GM18517 (cell line): ENCODE results near the gene EXOC3.

Experiments
- ATAC-seq: cut with Tn5 transposase; IDR thresholded peaks from one replicate; pipeline ENCODE4 v1.9.1; 2021; ENCODE audit warnings: mild to moderate bottlenecking, moderate library complexity; ENCODE audit not compliant: unreplicated experiment

Gene EXOC3

DNA sequence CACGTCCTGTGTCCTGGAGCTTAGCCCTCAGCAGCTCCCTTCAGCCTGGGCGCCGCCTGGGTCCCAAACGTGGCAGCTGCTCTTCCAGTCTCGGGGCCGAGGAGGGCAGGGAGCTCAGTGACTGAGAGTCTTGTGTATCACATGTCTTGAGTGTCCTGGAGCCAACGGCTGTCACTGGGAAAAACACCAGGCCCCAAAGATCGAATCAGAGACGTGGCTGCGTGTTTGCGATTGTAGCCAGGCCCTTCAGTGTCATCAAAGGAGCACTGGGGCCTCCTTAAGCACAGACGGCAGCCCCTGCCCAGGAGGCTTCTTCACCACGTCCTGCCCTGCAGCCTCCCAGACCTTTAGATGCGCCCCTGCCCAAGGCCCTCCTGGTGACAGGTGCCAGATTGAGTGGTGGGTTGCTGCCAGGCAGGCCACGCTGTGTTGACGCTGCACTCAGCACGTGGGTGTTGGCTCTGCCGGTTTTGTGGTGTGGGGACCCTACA lies 5.7 kb upstream of the EXOC3 start:
- ATAC-seq, result no peak

DNA sequence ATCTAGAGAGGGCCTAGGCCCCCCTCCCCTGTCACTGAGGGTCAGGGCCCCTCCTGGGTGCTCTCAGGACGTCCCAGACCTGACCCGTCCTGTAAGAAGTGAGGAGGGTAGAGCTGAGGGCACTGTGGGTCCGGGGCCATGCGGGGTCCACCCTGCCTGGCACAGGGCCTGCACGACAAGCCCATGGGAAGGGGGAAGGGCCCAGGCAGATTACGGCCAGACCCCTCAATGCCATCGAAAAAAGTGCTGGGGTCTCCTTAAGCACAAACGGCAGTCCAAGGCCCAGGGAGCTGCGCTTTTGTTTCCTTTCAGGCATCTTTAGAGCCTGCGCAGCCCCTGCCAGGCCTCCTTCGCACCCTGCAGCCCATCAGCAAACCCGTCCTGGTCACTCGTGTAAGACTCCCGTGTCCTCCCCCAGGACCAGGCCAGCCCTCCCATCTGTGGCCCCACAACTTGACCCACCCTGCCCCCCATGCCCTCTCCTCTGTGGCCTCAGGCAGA lies 4.4 kb upstream of the EXOC3 start:
- no peak for ATAC-seq

DNA sequence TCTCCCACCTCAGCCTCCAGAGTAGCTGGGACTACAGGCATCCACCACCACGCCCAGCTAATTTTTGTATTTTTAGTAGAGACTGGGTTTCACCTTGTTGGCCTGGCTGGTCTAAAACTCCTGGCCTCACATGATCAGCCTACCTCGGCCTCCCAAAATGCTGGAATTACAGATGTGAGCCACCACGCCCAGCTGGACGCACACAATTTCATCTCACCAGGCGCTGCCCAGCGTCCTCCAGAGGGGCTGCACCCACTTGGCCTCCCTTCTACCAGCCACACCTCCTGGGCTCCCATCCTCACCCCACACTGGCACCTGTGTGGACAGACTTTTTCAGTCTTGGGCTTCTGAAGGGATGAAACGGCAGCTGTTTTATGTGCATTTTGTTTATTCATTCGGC lies 3.8 kb upstream of the EXOC3 start:
- no peak for ATAC-seq

DNA sequence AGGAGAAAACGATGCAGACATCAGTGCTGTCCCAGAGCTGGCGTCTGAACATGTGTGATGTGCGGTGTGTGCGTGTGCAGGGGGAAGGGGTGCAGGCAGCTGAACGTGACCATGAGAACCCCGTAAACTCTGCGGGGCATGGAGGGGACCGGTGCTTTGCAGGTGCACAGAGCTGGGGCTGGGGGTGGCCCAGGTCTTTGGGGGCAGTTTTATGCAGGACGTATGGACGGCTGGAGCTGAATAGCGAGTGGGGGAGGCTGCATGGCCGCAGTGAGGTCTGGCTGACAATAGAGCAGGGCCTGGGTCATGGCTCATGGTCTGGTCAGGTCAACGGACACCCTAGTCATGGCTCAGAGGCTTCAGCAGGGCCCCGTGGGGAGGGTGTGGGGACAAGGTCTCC lies 3.3 kb upstream of the EXOC3 start:
- ATAC-seq, result no peak

DNA sequence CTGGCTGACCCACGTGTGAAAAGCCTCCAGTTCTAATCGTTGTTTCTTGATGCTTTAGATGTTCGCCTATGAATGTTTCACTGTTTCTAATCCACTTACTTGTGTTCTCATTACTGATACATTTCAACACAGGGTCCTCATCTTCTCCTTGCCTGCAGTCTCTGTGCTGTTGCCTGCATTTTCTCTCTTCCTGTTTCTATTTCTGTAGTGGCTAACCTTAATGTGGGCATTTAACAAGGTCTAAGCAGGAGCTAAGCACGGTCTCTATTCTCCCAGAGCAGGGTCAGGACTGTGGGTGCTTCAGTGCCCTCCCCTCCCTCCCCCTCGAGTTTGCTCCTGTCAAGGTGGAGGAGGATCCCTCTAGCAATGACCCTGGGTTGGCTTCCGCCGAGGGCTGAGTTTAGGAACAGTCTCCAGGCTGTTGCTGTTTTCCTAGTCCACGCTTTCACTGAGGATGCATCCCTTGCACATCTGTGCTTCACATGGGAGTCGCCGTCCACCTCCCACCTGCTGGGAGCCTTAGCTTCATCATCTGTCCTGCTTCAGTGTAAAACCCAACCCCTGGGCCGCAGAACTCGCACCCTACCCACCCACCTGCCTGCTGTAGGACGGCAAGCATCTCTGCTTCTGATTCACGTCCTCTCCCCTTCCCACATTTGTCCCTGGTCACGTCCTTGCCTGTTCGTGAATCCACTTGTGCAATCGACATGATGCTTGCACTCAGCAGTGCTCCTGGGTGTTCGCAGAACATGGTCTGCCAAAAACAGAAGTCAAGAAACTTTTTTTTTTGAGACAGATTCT lies 2.4 kb upstream of the EXOC3 start:
- ATAC-seq, result no peak

DNA sequence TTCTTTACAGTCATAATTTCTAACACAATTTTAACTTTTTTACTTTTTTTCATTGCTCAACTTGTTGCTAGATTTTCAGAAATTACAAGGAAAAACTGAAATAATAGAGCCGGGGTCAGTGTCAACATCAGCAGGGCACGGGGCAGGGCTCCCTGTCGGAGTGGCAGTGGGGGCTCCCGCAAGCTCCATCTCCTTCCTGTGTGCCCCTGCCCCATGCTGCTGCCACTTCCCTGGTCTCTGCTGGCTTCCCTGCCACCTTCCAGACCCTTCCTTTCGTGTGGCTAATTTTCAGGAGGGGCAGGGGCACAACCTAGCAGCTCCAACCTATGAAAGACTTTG lies 1.0 kb upstream of the EXOC3 start:
- no peak for ATAC-seq

DNA sequence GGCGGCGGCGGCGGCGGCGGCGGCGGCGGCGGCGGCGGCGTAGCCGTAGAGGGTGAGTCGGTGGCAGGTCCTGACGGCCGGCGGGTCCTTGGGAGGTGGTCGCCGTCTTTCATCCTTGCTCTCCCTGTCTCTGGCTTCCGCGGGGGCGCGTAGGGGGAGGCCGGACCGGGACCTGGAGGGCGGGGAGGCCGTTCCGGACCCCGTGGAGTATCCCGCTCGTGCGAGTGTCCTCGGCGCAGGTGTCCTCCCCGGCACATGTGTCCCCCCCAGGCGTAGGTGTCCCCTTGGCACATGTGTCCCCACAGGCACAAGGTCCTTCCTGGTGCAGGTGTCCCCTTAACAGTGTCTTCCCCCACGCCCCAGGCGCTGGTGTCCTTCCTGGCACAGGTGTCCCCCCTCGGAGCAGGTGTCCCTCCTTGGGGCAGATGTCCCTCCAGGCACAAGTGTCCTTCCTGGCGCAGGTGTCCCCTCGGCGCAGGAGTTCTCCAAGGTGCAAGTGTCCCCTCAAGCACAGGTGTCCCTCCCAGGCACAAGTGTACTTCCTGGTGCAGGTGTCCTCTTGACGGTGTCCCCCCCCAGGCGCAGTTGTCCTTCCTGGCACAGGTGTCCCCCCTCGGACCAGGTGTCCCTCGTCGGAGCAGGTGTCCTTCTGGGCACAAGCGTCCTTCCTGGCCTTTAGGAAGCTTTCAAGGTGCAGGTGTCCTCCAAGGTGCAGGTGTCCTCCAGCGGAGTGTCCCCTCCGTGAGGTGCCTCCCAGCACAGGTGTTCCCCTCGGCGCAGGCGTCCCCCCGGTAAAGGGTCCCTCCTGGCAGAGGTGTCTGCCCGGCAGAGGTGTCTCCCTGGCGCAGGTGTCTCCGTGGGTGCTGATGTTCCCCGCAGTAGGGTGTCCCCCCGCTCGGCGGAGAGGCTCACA lies 519 bp downstream of the EXOC3 start:
- ATAC-seq, result peak; percentile 24

DNA sequence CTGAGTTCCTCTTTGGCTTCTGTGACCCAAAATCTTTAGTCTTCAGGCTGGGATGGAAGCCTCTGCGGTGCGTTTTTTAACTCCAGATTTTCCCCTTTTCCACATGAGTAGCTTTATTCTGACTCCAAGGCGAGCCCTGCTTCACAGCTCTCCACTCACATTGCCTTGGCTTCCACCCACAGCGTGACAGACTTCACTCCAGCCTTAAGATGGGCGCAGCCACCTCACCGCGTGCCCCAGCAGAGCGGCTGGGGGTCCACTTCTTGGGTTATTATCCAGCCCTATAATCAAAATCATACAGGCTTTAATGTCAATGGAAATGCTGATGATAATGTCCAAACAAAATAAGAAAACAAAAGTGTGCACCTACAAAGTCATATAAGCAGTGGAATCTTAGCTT lies 1.2 kb downstream of the EXOC3 start:
- no peak for ATAC-seq

DNA sequence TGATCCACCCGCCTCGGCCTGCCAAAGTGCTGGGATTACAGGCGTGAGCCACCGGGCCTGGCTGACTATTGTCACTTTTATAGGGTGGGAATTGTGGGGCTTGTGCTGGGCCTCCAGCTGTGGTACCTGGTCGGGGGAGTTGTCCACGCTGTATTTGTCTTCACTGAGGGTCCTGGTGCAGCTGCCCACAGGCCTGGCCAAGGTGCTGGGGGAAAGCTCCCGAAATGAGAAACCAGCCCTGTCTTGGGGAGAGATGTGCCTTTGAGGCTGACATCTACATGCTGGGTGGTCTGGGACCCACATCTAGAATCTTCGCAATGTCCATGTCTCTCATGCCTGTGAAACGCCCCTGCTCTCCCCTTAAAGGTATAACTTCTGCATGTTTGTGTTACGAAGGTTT lies 2.6 kb downstream of the EXOC3 start:
- no peak for ATAC-seq

DNA sequence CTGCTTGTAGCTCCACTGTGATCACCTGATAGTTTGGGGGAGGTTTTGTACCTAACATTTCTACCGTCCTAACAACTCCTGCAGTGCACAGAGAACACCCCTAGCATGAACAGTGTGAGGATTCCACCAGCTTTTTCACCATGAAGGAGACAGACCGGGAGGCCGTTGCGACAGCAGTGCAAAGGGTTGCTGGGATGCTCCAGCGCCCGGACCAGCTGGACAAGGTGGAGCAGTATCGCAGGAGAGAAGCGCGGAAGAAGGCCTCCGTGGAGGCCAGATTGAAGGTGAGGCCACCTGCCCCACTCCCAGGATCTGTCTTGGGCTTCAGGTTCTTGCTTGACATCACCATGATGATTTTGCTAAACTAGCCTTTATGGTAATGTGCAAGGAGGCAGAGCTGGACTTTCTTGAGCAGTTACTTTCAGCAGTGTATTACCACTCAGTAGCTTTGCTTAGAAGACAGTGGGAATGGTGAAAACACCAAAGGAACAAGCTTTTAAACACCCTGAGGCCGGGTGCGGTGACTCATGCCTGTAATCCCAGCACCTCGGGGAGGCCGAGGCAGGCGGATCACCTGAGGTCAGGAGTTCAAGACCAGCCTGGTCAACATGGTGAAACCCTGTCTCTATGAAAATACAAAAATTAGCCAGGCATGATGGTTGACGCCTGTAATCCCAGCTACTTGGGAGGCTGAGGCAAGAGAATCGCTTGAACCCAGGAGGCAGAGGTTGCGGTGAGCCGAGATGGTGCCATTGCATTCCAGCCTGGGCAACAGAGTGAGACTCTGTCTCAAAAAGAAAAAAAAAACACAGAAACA lies 3.3 kb downstream of the EXOC3 start:
- no peak for ATAC-seq

DNA sequence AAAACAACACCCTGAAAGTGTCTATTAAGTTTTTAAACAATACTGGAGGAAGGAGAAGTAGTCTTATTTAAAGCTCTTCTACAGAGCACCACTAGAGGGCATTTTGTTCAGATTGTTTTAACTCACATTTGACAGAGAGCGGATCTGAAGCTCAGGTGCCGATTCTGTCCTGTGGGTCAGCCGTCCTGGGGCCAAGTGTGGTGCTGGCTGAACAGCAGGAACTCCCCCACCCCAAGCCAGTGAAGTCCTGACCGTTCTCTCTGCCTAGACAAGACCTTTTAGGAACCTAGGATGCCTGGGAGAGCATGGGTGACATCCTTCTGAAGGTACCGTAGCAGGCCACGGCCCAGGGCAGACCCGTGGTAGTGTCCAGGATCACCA lies 3.9 kb downstream of the EXOC3 start:
- no peak for ATAC-seq

DNA sequence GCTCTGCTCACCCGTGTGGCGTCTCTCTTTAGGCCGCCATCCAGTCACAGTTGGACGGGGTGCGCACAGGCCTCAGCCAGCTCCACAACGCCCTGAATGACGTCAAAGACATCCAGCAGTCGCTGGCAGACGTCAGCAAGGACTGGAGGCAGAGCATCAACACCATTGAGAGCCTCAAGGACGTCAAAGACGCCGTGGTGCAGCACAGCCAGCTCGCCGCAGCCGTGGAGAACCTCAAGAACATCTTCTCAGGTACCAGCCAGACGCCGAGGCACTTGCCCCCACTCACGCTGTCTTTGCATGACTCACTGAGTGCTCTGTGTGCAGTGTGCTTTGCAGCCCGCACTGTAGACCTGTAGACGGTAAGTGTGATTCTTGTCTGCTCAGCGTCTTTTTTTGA lies 4.5 kb downstream of the EXOC3 start:
- no peak for ATAC-seq

DNA sequence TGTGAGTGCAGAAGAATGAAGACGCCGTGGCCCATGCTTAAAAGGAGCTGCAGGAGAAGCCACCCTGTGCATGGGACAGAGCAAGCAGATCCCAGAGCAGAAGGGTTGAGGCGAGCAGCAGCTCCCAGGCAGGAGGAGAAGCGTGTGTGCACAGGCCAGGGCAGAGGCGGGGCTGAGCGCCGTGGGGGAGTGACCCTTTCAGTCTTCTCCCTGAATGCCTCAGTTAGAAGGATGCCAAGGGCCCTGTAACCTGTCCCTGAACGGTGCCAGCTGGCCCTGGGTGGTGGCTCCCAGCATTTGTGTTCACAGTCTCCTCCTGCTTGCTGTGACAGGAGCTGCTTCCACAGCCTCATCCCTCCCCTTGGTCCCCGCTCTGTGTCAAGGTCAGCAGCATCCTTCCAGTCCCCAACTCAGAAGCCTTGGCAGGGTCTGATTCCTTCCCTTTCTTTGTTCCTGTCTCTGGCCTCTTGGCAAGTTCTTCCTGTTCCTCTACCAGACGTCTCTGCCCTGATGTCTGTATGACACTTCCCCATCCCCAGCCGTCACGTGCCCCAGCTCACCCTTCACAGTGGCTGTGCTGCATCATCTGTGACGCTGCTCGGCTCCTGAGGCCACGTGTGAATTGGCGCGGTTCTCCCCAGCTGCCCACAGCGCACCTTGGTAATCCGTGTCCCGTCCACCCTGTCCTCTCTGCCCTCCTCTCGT lies 5.2 kb downstream of the EXOC3 start:
- no peak for ATAC-seq

DNA sequence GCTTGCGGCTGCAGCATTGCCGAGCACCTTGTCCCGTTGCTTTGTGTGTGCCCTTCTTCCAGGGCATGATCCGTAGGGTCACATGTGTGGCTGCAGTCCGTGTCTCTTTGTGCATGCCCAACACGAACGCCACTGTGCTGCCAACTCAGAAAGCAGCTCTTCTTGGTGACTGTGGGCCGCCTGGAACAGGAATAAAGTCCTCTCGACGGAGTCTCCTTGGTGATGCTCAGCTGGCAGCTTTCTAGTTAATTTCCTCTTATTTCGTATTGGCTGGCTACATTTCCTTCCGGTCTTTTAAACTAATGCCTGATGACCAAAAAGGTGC lies 5.8 kb downstream of the EXOC3 start:
- ATAC-seq, result no peak

DNA sequence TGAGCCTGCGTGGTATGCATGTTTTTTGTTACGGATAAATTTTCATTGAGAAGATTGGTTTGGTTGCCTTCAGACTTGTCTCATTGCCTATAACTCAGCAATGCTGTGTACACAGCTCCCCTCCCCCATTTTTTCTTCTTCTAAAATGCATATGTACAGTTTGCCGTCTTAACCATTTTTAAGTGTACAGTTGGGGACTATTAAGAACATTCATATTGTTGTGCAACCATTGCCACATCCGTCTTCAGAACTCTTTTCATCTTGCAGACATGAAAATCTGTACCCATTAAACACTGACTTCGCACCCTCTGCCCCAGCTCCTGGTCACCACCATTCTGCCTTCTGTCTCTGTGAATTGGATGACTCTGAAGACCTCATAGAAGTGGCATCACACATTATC lies 6.2 kb downstream of the EXOC3 start:
- no peak for ATAC-seq

DNA sequence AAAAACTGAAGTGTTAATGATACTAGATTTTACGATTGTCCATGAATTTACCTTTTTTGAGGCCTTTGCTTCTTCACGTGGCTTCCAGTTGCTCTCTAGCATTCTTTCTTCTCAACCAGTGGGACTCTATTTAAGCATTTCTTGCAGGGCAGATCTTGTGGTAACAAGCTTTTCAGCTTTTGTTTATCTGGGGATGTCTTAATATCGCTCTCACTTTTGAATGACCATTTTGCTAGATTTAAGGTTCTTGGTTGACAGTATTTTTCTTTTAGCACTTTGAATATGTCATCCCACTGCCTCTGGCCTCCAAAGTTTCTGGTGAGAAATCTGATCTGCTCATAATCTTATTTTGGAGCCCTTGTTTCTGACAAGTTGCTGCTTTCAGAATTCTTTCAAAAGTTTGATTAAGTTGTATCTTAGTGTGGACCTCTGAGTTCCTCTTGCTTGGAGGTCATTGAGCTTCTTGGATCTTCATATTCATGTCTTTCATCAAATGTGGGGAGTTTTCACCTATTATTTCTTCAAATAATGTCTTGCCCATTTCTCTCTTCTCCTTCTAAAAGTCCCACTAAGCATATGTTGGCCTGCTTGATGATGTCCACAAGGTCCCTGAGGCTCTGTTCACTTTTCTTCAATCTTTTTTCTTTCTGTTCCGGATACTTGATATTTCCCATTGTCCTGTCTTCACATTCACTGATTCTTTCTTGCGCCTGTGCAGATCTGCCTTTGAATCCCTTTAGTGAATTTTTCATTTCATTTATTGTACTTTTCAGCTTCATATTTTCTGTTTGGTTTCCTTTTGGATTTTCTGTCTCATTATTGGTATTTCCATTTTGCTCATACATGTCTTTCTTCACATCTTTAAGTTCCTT lies 8.8 kb downstream of the EXOC3 start:
- no peak for ATAC-seq

DNA sequence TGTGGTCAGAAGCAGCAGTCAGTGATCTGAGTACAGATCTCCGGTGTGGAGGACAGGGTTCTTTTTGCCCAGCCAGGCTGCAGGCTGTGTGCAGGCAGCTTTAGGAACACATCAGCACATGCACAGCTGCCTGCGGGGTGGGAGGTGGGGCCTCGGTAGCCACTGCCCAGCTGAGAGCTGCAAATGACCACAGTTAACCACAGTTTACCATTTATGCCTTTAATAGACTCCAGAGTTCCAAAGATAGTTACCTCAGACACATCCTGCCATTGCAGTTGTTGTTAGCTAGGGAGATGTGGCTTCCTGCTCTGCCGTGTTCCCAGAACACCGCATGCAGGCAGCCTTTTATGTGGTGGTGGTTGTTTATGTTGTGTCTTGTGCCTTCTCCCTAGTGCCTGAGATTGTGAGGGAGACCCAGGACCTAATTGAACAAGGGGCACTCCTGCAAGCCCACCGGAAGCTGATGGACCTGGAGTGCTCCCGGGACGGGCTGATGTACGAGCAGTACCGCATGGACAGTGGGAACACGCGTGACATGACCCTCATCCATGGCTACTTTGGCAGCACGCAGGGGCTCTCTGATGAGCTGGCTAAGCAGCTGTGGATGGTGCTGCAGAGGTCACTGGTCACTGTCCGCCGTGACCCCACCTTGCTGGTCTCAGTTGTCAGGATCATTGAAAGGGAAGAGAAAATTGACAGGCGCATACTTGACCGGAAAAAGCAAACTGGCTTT lies 10.2 kb downstream of the EXOC3 start:
- no peak for ATAC-seq

DNA sequence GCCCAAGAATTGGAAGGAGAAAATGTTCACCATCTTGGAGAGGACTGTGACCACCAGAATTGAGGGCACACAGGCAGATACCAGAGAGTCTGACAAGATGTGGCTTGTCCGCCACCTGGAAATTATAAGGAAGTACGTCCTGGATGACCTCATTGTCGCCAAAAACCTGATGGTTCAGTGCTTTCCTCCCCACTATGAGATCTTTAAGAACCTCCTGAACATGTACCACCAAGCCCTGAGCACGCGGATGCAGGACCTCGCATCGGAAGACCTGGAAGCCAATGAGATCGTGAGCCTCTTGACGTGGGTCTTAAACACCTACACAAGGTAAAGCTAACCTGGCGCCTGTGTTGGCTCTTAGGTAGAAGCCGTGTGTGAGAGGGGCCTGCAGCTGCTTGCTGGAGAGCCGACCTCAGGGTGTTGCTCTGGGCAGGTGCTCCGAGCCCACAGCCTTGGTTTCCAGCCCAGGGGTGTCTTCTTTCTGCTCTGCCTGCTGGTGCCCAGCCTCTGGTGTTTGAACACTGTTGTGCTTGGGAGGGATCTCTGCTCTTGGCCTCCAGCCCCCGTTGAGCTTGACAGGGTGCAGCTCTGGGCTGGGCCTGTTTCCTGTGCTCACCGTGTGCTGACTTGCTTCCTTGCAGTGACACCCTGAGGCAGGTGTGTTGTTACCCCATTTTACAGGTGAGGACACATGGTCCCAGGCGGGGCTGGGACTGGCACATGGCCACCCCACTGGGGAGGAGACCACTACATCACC lies 10.9 kb downstream of the EXOC3 start:
- no peak for ATAC-seq
